GM21381 (cell line): ENCODE results near the gene TIAM2.
A peak's percentile ranks its signal among the peaks of the same experiment; 100 is the strongest.

ENCODE experiments used
- ATAC-seq: cut with Tn5 transposase; IDR thresholded peaks from one replicate; pipeline ENCODE4 v1.9.1; 2021; ENCODE audit warnings: mild to moderate bottlenecking, moderate library complexity; ENCODE audit not compliant: unreplicated experiment

Gene TIAM2

DNA sequence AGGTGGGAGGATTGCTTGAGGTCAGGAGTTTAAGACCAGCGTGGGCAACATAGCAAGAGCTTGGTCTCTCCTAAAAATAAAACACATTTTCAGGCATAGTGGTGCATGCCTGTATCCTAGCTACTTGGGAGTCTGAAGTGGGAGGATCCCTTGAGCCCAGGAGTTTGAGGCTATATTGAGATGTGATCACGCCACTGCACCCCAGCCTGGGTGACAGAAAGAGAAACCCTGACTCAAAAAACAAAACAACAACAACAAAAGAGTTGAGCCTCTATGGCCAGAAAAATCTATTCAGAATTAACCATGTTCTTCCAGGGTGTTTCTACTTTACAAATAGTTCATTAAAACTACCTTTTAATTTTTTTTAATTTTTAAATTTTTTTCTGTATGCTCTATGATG is 60.6 kb downstream of the TIAM2 start:
- no peak for ATAC-seq

DNA sequence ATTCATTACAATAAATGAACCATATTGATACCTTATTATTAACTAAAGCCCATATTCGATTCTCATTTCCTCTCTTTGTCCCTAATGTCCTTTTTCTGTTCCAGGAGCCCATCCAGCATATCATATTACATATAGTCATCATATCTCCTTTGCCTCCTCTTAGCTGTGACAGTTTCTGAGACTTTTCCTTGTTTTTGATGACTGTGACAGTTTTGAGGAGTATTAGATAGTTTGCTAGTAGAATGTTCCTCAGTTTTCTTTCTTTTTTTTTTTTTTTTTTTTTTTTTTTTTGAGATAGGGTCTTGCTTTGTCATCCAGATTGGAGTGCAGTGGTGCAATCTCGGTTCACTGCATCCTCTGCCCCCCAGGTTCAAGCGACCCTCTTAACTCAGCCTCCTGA is 61.6 kb downstream of the TIAM2 start:
- no peak for ATAC-seq

DNA sequence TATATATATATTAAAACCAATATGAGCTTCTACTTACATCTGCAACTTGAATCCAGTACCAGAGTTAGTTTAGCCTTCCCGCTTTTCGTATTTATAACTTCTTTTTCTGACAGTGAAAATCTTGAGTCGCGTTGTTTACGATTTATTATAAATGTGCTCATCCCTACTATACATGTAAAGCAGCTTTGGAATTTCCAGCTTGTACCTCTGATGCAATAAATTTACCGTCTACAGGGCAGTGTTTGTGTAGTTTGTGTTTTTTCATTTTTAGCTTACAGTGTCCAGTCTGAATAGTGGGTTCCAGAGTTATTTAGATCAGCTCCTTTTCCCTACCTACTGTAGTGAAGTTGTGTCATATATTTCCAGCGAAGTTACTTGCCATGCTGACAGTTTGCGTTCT is 66.3 kb downstream of the TIAM2 start:
- ATAC-seq: no peak

DNA sequence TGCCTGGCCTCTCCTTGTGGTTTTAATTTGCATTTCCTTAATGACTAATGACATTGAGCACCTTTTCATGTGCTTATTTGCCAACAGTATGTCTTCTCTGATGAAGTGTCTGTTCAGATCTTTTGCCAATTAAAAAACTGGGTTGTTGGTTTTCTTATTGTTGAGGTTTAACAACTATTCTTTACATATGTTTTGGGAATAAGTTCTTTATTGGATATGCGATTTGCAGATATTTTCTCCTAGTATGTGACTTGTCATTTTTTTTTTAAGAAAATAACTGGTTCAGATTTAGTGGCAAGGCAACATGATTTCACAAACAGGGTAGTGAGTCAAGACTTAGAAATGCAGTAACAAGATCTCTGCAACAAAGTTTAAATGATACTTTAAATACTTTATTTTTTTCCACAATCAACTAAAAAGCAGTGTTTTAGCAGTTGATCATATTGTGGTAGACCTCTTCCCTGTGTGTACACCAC is 67.8 kb downstream of the TIAM2 start:
- ATAC-seq: no peak

DNA sequence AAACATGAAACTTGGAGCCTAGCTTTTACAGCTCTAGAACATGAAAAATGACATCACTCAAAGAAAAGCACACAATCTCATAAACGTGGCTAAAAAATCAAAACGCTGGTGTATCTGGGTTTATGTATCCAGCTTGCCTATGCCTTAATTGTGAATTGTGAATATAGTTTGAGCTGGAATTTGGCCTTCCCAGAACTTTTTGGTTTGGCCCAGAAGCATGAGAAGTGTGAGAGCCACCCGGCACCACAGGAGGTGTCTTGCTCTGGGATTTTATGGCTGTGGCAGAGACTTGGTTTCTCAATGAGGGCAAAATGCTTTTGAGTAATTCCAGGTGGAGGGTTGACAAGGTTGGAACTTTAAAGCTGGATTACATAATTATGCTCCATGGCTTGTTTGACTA is 69.2 kb downstream of the TIAM2 start:
- no peak for ATAC-seq

DNA sequence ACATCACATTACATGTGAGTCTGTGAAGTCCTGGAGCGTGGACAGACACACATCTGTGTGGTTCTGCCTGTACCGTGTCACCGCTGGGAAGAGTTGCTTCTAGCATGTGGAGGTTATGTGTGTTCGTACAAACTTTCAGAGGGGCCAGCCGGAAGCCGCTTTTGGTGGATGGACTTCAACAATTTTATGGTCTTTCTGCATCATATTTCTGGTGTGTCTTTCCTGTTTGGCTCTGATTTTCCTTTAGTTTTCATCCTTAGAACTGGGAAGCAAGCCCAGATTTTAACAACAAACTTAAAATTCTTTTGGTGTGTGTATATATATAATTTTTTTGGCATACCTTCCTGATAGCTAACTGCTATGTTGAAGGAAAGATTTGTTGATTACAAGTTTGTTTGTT is 71.2 kb downstream of the TIAM2 start:
- no peak for ATAC-seq

DNA sequence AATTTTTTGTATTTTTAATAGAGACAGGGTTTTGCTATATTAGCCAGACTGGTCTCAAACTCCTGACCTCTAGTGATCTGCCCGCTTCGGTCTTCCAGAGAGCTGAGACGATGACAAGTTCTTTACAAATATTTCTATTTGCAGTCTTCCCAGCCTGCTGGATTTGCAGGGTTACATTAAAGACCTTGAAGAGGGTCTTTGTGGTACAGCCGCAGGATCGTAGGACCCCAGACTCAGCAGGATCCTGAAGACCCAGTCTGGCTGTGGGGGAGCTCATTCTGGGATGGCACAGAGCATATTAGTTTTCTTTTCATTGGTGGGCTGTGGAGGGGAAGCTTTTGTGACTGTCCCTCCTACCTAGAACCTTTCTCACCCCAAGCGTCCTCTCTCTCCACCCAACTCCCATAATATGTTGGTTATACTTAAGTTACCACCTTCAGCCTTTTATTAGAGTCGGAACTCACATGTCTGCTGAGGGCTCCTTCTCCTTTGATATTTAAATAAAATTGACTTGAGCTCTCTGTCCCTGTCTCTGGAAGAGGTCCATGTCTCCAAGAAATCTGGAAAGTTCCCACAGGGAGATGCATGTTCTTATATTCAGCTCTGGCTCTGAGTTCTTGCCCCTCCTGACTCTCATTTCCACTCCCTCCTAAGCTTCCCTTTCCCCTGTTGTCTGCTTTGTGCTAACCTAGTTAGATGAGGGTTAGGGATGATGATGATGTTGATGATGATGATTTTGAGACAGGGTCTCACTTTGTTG is 72.0 kb downstream of the TIAM2 start:
- ATAC-seq: no peak

DNA sequence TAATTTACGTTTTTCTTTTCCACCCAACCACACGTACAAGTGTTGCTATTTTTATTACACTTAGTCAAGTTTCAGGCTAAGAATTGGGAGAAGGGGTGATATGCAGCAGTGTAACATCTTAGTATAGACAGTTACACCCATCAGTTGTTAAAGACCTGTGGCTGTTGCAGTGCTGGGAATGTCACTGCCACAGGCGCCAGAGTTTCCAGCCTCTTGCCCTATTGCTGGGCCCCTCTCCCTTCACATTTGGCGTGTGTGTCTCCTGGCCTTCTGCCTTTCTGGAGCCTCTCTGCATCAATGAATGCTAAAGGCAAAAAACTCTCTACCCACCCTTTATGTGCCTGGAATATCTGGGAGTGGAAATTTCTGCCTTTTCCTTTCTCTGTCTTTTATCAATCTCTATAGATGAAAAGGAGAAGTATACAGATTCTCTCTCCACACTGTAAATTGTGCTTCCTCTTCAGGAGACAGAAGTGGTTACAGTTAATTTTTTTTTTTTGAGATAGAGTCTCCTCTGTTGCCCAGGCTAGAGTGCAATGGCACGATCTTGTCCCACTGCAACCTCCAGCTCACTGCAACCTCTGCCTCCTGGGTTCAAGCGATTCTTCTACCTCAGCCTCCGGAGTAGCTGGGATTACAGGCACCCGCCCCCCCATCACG is 73.0 kb downstream of the TIAM2 start:
- no peak for ATAC-seq

DNA sequence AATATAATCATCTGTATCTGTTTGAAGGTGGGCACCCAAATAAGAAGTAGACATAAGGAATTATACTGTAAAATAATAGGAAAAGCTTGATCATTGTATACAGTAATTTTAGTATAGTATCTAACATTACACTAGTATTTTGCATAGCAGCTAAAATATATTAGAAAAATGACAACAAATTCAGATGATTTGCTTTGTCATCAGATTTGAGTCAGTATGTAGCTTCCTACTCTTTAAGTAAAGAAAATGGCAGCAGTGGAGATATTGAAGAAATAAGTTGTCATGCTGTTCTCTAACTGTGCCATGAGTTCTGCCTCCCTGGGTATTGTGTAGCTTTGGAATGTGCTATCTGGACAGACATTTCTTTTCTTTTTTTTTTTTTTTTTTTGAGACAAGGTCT is 74.4 kb downstream of the TIAM2 start:
- no peak for ATAC-seq

DNA sequence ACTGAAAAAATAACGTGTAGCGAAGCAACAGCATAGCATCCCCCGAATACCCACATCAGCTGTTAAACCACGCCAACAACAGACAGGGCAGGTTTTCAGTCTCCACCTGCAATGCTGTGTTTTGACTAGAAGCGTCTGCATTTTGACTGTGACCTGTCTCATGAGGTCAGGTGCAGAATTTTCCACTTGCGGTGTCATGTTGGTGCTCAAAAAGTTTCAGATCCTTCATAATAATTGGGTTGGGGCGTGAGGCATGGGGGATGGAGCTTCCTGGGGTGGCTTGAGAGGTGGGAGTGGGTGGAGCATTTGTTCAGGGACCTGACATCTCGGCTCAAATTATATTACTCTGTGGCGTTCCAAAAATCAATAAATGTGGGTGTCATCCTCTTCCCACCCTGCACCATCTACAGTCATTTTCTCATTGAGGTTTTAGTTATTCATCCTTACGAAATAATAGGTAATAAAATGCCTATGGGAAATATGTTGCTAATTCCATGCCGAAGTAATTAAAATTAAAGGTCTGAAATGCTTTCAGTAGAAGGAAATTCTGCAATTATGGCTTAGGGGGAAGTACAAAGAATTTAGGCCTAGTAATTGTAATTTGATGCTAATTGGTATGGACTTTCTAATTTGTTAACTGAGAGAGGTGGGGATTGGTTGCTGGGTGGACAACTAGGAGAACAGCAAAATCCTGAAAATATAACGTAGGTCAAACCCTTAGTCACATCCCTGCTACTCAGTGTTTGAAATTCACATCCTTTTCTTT is 81.0 kb downstream of the TIAM2 start:
- ATAC-seq: no peak

DNA sequence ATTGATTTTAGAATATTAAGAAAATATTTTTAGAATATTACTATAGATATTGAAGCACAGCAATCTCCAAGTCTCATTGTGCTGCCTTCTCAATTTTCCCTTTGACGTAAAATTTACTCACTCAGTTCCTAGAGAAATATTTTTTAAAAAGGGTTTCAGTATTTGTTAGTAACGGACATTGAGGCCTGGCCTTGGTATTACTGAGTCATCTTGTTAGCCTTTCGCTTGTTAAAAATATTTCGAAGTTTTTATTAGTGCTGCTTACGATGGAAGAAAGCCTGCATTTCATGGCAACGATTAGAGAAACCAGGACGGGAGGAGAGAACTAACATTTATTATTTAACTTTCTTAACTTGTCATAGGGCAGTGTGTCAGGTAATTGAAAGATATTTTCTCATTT is 82.2 kb downstream of the TIAM2 start:
- no peak for ATAC-seq

DNA sequence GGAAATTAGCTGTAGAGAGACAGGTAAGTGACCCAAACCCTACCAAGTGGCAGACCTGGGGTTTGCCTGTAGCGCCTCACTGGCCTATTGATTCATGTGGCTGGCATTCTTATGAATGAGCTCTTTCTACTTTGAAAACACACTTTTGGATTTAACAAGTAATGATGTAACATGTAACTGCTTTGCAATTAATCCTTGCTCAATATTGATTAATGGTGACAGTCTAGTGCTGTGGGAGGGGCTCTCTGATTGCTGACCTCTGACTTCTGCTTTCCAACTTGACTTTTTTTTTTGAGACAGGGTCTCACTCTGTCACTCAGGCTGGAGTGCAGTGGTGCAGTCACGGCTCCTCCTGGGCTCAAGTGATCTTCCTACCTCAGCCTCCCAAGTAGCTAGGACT is 82.7 kb downstream of the TIAM2 start:
- ATAC-seq: no peak

DNA sequence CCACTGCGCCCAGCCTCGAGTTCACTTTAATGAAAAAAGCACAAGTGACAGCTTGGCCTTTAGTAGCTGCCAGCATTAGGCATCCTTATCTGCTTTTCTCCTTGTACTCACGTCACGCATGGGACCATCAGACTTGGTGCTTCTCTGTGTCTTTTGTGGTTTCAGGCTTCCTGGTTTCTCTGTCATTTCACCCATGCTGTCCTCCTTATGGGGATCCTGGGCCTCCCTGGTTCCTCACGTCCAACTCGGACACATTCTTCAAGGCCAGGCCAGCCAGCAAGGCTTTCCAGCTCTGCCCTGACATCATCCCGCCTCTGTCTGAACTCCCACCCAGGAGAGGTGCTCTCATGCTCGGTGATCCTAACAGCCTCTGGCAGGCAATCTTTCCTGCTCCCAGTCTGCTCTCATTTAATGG is 83.2 kb downstream of the TIAM2 start:
- no peak for ATAC-seq

DNA sequence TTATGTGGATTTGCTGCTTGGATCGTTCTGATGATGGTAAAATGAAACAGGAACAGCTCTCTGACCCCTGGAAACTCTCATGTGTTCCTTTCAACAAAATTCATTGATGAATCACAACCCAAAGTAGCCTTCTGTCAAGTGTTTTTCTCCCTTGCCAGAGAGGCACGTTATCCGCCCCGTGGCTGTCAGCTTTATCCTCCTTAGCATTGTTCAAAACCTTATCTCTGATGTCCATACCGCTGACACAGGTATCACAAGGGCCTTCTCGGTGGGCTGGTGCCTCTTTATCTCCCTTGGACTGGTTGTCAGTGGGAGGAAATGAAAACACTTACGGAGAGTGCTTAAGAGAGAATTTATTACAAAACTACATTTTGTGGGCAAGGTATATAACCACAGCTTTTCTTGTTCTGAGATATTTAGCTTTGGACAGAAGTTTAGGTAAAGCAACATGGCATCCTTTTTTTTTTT is 84.9 kb downstream of the TIAM2 start:
- peak; percentile 74 for ATAC-seq

DNA sequence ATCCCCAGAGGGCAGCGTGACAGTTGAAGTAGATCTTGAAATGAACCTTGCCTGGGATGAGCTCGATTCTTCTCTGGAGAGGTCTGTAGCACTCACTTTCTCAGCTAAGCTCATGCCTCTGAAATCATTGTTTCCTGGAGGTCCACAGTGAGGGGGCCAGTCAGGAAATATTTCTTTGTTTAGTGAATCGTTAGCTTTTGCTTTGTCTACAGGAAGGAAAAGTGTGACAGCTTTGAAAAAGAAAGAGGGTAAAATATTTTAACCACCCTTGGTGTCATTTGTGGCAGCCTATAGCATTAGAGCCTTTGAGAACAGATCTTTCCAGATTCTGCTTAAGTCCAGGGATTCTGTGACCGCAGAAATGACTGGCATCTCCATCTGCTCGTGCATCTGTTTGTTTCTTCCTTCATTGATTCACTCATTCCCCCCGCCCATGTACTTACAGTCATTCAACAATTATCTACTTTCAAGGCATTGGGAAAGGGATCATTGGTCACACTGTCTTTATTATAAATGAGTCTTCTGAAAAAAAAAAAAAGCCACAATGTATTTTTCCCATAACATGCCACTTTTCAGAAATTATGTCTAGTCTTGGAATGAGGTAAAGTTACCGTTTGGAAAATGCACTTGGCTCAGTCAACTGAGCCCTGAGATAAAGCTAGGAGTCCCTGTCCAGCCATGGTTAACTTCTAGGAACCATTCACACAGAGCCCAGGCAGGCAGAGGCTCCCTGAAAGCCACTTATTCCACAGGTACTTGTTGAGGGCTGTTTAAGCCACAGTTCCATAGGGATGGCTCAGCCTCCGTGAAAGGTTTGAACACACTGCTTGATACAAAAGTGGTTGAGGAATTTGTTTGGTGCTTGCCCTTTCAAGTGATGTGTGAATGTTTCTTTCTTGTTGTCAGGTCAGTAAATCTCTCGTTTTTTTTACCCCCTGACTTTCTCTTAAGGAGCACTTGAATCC is 86.0 kb downstream of the TIAM2 start:
- ATAC-seq: no peak

DNA sequence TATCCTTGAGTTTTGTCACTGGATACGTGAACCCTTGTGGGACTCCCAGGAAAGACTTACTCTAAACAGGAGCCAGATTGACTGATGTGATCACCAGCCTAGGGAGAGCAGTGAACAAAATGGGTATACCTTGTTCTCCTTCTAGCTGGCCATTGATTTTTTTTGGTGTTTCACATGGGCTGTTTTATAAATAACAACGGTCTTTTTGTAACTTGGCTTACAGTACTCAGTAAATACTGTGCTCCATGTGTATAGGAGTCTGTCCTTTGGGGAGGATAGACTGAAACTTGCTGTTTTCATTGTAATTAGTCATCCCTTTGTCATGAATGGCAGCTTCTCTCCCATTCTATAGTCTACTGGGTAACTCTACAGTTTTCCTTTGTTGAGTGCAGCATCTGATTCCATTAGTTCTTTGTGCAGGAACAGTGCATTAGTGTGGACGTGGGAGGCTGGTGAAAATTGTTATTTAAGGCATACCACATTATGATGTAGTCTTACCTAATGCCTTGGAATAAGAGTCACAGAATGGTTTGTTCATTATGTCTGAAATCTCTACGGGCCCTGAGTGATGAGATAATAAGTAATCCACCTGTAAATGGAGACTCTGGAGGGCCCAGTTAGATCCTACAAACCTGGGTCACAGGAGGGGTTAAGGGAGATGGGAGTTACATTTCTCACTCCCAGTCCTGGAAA is 89.5 kb downstream of the TIAM2 start:
- ATAC-seq: no peak

DNA sequence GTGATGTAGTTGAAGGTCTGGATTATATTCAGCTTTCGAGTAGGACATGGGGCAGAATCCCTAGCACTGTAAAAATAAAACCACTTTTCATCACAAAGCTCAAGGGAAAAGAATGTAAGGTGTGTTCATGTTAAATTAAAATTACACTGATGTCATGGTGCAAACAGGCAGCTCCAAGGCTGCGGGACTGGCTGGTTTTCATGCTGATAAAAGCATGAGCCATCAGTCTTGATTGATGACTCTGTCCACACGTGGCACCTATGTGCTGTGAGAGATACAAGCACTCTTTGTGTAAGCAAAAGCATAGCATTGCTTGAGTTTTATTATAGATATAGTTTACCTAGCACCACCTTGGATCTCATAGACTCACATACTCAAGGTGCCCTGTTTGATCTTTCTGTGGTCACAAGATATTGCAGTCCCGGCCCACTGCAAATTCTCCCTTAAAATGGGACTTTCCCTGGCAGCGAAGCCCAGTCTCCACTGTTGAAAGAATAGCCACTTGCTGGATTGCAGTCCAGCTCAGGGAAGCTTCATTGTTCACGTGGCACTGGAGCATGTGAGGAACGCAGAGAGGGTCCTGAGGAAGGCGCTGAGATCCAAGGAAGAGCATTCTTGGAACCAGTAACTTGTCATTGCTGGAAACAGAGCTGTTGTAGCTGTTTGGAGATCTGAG is 90.6 kb downstream of the TIAM2 start:
- no peak for ATAC-seq

DNA sequence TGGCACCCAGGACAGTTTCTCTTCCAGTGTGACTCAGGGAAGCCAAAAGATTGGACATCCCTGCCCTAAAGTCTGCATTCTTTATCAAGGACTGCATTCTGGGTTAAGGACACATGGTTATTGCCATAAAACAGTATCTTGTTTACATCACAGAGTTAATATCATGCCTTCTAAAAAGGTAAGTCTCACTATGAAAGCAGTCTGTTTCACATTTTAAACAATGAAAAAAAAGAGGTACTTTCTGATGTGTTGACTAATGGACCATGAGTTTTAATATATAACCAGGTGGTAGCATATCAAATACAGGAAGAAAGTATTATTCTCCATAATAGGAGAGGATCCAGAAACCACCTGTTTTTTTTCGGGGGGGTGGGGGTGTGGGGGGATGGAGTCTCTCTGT is 93.7 kb downstream of the TIAM2 start:
- ATAC-seq: no peak

DNA sequence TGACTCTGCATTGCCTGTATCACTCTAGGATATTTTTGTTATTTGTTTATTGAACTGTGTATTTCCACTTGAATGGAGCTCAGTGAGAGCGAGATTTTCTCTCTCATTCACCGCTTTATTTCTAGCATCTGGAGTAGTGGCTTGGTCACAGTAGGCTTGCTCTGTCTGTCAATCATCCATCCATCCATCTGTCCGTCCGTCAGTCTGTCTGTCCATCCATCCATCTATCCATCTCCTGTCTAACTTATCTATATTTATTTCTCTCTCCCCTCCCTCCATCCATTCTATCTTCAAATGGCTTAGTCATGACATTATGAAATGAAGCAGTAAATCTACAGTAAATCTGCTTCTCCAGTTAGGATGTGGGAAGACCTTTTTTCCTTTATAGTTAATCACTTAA is 94.6 kb downstream of the TIAM2 start:
- no peak for ATAC-seq
